Ascending aorta (tissue), 2 donors: ENCODE results near the gene CDH23. TPM values are rescaled to one million over a fixed set of nuclear protein-coding genes. Genes with fewer than 3 reads are reported as not detected.
A peak's percentile ranks its signal among the peaks of the same experiment; 100 is the strongest.

ENCODE experiments used
- DNase-seq, 2 donors: peaks; one replicate each; pipeline ENCODE4 v3.0.0-alpha.2; 2019; ENCODE audit warnings: low spot score in 2 of 2
- H3K27ac ChIP-seq, 2 donors: fragments of 200-600 bp; sonication (generic); one replicate each; pipeline ENCODE4 v1.5.1; 2016 to 2017; ENCODE audit warnings: mild to moderate bottlenecking in 1 of 2
- H3K27me3 ChIP-seq: fragments of 200-600 bp; sonication (generic); one replicate; pipeline ENCODE4 v1.5.1; 2017
- H3K36me3 ChIP-seq, 2 donors: fragments of 200-600 bp; sonication (generic); one replicate each; pipeline ENCODE4 v1.5.1; 2016
- H3K4me1 ChIP-seq, 2 donors: fragments of 200-600 bp; sonication (generic); one replicate each; pipeline ENCODE4 v1.5.1; 2016 to 2017; ENCODE audit warnings: mild to moderate bottlenecking in 1 of 2
- H3K4me3 ChIP-seq, 2 donors: fragments of 200-600 bp; sonication (generic); one replicate each; pipeline ENCODE4 v1.5.1; 2016 to 2017; ENCODE audit warnings: mild to moderate bottlenecking in 1 of 2
- H3K9me3 ChIP-seq, 2 donors: fragments of 200-600 bp; sonication (generic); one replicate each; pipeline ENCODE4 v1.5.1; 2016
- CTCF ChIP-seq, 3 experiments: fragments of 200-600 bp in 2 of 3; fragments of 450-650 bp in 1 of 3; sonication (generic) in 2 of 3; IDR thresholded peaks; one replicate each; pipeline ENCODE4 v1.5.1; 2016 to 2019; ENCODE audit warnings: antibody characterized with exemption in 3 of 3, mild to moderate bottlenecking in 1 of 3, moderate library complexity in 1 of 3
- intact Hi-C: fragments of 100-400 bp; cut with DNase I; formaldehyde crosslinking; loops from one replicate; pipeline ENCODE4 v1.15.1; 2023
- total RNA-seq: library from RNA; depleted of rRNA; stranded (reverse); fragments of >200 nt; gene quantifications from one replicate; pipeline ENCODE4 v1.1.0, GENCODE V29; 2016

The CDH23 gene
- total RNA-seq, 1 donor from 2014 or later, result 40.9 TPM

GRCh38 chr10:71754562-71754961, 357.8 kb downstream of the CDH23 start:
- Histone ChIP-seq H3K36me3 (peaks cover 76 to 89% of the 10 kb centered on the region in 2 donors), H3K9me3 (no peaks in the 10 kb centered on the region), H3K4me3 (no peak overlapping the region), H3K27me3 (no peaks in the 10 kb centered on the region), H3K27ac (peak overlapping the region in 1 of 2 donors; percentile 10), H3K4me1 (no peaks in the 10 kb centered on the region)
- intact Hi-C loops, result no loop called here
- no peak for DNase-seq
- TF ChIP-seq CTCF (IDR thresholded peaks at IDR 0.05), result no peak

- H3K36me3 ChIP-seq, result peaks cover 71 to 84% of the 10 kb centered on the region in 2 donors
Measured at GRCh38 chr10:71755179-71755879, 358.6 kb downstream of the CDH23 start.

GRCh38 chr10:71756311-71757191, 359.8 kb downstream of the CDH23 start:
- Histone ChIP-seq H3K4me3 (no peak overlapping the region), H3K27ac (no peak overlapping the region), H3K36me3 (peaks cover 72 to 84% of the 10 kb centered on the region in 2 donors), H3K27me3 (no peaks in the 10 kb centered on the region), H3K4me1 (no peaks in the 10 kb centered on the region), H3K9me3 (no peaks in the 10 kb centered on the region)
- TF ChIP-seq CTCF (IDR thresholded peaks at IDR 0.05), result no peak
- no peak for DNase-seq
- intact Hi-C loops, result no loop called here

More at GRCh38 chr10:71755179-71755879, 358.6 kb downstream of the CDH23 start:
- DNase-seq, result no peak
- H3K9me3 ChIP-seq, result no peaks in the 10 kb centered on the region
- no peak overlapping the region for H3K4me3 ChIP-seq
- no peak overlapping the region for H3K27ac ChIP-seq
- TF ChIP-seq CTCF (IDR thresholded peaks at IDR 0.05), result no peak
- intact Hi-C loops, result no loop called here
- H3K4me1 ChIP-seq, result no peaks in the 10 kb centered on the region
- no peaks in the 10 kb centered on the region for H3K27me3 ChIP-seq

- DNase-seq, result no peak
- TF ChIP-seq CTCF (IDR thresholded peaks at IDR 0.05), result no peak
- H3K4me3 ChIP-seq, result no peak overlapping the region
- H3K9me3 ChIP-seq, result no peaks in the 10 kb centered on the region
- no peak overlapping the region for H3K27ac ChIP-seq
- intact Hi-C loops, result no loop called here
- H3K27me3 ChIP-seq, result no peaks in the 10 kb centered on the region
- H3K36me3 ChIP-seq, result peaks cover 66 to 82% of the 10 kb centered on the region in 2 donors
- H3K4me1 ChIP-seq, result no peaks in the 10 kb centered on the region
Measured at GRCh38 chr10:71757399-71757922, 360.7 kb downstream of the CDH23 start.

GRCh38 chr10:71761105-71761511, 364.4 kb downstream of the CDH23 start:
- no peaks in the 10 kb centered on the region for H3K27me3 ChIP-seq
- no peak overlapping the region for H3K4me3 ChIP-seq
- no peak for DNase-seq
- H3K36me3 ChIP-seq, result peaks cover 47 to 57% of the 10 kb centered on the region in 2 donors
- peaks cover 14 to 17% of the 10 kb centered on the region in 2 donors for H3K4me1 ChIP-seq
- no peaks in the 10 kb centered on the region for H3K9me3 ChIP-seq
- intact Hi-C loops, result no loop called here
- no peak overlapping the region for H3K27ac ChIP-seq
- TF ChIP-seq CTCF (IDR thresholded peaks at IDR 0.05), result no peak
